ENCODE data around the gene TMEM254.
"Not testable (repeated sequence)": the region's sequence is repeated elsewhere in the genome, so short reads cannot be mapped to it uniquely, and the experiment has no call there.

TMEM254 gene

DNA sequence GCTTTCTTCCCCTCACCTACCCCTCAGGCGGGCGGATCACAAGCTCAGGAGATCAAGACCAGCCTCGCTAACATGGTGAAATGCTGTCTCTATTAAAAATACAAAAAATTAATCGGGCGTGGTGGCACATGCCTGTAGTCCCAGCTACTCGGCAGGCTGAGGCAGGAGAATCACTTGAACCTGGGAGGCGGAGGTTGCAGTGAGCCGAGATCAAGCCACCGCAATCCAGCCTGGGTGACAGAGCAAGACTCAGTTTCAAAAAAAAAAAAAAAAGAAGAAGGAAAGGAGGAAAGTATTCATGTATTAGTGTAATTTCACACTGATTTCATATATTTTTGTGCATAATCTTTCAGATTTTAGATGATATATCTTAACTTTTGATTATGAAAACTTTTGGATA is 55.2 kb downstream of the TMEM254 start:
- not testable (repeated sequence) for DNase-seq

DNA sequence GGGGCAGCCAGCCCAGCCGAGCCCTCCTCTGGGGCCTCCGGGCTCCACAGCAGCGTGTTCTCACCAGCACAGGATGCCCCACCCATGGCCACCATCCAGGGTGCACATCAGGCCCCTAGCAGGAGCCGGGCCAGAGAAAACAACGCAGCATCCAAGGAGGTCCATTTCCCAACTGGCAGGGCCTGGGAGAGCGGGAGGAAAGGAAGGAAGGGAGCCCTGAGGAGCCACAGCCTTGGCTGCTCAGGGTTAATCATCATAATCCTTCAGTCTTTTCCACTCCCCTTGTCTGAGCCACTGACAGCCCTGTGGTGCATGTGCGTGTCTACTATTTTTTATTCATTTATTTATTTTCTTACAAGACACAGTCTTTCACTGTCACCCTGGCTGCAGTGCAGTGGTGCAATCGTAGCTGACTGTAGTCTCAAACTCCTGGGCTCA is 57.7 kb downstream of the TMEM254 start:
- DNase-seq, result peak; percentile 5

DNA sequence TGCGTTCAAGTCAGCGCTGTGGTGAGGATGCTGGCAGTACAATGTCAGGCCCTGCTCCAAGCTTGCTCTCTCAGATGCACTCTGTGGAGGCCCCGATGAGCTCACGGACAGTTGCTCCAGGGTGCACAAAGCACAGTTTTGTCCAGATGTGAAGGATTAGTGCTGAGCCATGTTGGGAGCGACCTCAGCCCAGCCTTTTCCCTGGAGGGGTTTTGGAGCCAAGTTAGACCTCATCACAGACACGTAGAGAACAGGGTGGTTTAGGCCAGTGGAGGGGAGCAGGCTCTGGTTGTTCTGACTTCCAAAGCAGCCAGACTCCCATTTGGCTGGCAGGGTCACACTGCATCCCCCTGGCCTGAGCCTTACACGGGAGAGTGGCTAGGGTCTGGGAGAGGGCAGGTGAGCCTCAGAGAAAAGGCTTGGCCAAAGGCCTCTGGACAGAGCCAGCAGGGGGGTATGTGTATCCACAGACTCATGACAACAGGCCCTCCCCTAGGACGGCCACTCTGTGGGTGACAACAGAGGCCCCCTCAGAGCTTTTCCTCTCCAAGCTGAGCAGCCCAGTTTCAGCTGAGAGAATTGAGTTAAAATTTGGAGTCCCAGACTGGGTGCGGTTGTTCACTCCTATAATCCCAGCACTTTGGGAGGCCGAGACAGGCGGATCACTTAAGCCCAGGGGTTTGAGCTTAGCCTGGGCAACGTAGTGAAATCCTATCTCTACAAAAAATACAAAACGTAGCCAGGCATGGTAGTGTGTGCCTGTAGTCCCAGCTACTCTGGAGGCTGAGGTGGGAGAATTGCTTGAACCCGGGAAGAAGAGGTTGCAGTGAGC is 58.8 kb downstream of the TMEM254 start:
- DNase-seq, result no peak

DNA sequence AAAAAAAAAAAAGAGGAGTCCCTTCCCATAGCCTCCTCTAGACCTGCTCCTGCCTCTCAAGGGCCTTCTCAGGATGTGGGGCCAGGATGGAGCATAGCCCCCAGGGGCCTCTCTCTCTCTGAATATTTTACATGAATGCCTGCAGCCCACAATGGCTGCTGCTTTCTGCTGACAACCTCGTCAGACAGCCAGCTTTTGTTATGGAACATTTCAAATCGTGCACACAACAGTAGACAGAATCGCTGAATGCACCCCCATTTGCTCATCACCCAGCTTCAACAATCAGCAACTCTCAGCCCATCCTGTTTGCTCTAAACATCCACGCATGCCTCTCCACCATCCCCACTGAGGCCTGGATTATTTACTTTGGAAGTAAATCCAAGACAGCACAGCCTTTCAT is 59.5 kb downstream of the TMEM254 start:
- no peak for DNase-seq

DNA sequence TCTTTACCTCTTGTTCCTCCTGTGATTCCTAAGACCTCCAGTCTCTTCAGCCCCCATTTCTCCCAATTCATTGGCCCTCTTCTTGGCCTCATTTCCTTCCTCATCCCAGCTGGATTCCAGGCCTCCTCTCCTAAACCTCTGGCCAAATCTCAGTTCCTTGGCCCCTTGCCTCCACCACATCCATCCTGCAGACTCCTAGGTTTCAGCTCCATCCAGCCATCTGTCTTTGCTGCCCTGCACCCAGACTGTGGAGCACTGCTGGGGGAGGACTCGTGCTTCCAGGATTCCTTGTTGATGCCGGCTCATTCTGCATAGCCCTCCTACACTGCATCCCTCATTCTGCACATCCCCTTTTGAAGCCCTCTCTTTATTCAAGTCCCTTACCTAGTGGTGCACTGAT is 60.8 kb downstream of the TMEM254 start:
- no peak for DNase-seq

DNA sequence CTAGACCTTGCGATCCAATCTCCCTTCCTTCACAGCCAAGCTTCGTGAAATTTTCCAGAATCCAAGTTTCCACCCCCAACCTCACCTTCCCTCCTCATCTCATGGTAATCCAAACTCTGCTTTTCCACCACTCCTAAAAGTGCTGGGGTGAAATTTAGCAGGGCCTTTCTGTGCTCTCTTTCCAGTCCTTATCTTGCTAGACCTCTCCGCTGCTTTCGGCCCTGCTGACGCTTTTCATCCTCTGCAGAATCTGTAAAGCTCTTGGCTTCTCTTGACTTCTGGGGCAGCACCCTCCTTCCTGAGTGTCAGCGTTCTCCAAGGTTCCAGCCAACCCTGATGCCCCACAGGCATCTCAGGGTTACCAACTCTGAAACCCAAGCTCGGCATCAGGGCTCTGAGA is 61.8 kb downstream of the TMEM254 start:
- no peak for DNase-seq

DNA sequence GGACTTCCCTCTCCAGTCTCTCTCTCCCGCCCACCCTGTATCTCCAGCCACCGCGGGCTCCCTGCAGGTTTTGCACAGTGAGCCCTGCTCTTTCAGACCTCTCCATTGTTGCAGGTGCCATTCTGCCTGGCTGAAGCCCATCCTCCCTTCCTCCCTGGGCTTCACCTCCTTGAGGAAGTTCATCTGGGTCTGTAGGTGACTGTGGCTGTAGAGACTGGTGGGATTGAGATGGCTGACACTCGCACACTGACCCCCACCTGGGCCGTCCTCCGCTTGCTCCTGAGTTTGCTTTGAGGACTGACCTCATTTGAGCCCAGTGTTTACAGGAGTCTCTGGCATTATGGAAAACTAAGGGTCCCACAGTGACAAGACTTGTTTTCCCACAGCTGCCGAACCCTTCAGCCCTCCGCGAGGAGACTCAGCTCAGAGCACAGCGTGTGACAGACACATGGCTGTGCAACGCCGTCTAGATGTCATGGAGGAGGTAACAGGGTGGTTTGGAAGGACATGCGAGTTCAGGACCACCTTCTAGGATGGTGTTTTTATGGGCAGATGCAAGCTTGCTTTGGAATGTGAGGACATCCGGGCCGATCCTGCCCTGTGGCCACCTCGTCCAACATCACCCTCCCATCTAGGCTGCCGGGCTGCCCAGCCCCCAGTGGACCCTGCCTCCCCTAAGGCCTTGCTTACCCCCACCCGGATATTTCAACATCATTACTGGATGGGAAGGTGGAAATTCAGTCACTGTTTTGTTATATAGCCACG is 63.4 kb downstream of the TMEM254 start:
- DNase-seq, result no peak
